Pericardium fibroblast (primary cell): Measurements from ENCODE around the gene RAPGEFL1. TPM values are rescaled to one million over a fixed set of nuclear protein-coding genes. Genes with fewer than 3 reads are reported as not detected.

Source experiments
- total RNA-seq: library from RNA; depleted of rRNA; stranded (reverse); fragments of >200 nt; gene quantifications from 2 replicates; pipeline ENCODE4 v1.2.3, GENCODE V29; 2015

RAPGEFL1 gene, protein sequence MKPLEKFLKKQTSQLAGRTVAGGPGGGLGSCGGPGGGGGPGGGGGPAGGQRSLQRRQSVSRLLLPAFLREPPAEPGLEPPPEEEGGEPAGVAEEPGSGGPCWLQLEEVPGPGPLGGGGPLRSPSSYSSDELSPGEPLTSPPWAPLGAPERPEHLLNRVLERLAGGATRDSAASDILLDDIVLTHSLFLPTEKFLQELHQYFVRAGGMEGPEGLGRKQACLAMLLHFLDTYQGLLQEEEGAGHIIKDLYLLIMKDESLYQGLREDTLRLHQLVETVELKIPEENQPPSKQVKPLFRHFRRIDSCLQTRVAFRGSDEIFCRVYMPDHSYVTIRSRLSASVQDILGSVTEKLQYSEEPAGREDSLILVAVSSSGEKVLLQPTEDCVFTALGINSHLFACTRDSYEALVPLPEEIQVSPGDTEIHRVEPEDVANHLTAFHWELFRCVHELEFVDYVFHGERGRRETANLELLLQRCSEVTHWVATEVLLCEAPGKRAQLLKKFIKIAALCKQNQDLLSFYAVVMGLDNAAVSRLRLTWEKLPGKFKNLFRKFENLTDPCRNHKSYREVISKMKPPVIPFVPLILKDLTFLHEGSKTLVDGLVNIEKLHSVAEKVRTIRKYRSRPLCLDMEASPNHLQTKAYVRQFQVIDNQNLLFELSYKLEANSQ
- 1.4 and 2.0 TPM in 2 replicates for total RNA-seq

DNA sequence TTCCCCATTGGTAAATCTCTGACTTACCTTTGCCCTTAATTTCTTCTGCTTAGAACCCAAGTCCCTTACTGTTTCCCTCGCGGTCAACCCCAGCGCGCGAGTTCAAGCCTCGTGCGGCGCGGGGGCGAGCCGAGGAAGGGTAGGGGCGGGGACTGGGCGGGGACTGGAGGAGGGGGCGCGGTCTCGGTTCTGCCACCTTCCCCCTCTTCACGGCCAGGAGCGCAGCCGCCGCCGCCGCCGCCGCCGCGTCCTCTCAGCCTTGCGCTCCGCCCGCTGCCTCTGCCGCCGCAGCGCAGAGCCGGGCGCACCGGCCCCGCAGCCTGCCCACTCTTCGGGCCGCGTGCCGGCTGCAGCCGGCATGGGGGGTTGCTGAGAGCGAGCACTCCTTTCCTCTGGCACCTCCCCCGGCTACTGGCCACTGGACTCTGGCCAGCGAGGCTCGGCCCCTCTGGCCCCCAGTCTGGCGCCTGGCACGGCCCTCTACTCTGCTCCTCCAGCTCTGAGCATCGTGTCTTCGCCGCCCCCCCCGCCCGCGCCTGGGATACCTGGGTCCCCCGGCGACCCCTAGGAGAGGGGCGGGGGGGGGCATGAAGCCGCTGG is at the start of gene RAPGEFL1:
RAPGEFL1 (plus strand) TSS at position 196 of the 600 bp plus-strand sequence; CDS start at position 588, 392 bp downstream.

DNA sequence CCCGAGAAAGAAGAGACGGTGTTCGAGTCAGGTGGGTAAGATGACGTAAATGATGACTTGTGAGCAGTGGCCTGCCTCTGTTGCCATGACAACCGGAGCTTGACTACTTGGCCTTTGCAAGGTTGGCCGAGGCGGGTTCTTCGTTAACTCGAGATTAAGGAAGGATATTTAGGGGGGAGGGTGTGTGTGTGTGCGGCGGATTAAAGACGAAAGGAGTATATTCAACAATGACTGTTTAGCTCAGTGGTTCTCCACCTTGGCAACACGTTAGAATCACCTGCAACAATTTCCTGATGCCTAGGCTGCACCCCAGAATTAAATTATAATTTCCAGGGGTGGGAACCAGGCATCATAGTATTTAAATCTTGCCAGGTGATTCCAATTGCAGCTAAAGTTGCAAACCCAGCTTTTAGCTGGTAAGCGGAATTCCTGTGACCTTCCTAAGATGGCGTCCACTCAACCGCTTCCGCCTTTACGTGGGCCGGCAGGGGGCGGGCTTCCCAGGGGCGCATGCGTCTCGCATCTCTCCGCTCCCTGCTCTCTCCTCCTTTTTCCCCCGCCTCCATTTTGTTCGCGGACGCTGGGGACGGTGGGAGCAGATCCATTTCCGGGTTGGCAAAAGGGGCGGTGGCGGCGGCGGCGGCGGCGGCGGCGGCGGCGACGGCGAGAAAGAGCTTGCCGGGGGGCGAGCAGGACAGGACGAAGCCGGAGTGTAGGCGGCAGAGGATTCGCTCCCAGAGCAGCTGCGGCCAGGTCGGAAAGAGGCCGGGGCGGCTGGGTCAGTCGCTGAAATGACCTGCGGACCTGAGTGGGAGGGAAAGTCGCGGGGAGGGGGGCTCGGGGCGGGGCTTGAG is 41.7 kb downstream of the RAPGEFL1 start, which contains the start of gene WIPF2:
WIPF2 (plus strand) TSS at position 565 of the 854 bp plus-strand sequence. CDS start 37,156 bp downstream, outside the sequence.

Other genes starting within 250 kb of the RAPGEFL1 start
- gene ORMDL3, start 249.9 kb upstream of the RAPGEFL1 start, total RNA-seq = 30.6 and 51.8 TPM in 2 replicates
- gene LRRC3C, start 249.7 kb upstream of the RAPGEFL1 start, total RNA-seq = not detected in 2 replicates
- not detected in 2 replicates for gene GSDMA, start 214.5 kb upstream of the RAPGEFL1 start, total RNA-seq
- gene PSMD3, start 196.7 kb upstream of the RAPGEFL1 start, total RNA-seq = 84.8 and 84.9 TPM in 2 replicates
- not detected in 2 replicates for gene CSF3, start 162.0 kb upstream of the RAPGEFL1 start, total RNA-seq
- gene MED24, start 123.1 kb upstream of the RAPGEFL1 start, total RNA-seq = 48.8 and 51.1 TPM in 2 replicates
- 28.5 and 30.5 TPM in 2 replicates for gene THRA, start 114.5 kb upstream of the RAPGEFL1 start, total RNA-seq
- gene NR1D1, start 76.9 kb upstream of the RAPGEFL1 start, total RNA-seq = 0.94 and 1.2 TPM in 2 replicates
- gene MSL1, start 55.5 kb upstream of the RAPGEFL1 start, total RNA-seq = 48.8 and 51.6 TPM in 2 replicates
- 22.2 and 33.8 TPM in 2 replicates for gene CASC3, start 36.9 kb upstream of the RAPGEFL1 start, total RNA-seq
- 5.4 and 7.0 TPM in 2 replicates for gene WIPF2, start 41.8 kb downstream of the RAPGEFL1 start, total RNA-seq
- 0.93 and 1.3 TPM in 2 replicates for gene CDC6, start 110.4 kb downstream of the RAPGEFL1 start, total RNA-seq
- 52.8 and 61.3 TPM in 2 replicates for gene RARA, start 131.7 kb downstream of the RAPGEFL1 start, total RNA-seq
- 1.4 and 6.9 TPM in 2 replicates for gene GJD3, start 187.3 kb downstream of the RAPGEFL1 start, total RNA-seq
- gene TOP2A, start 240.4 kb downstream of the RAPGEFL1 start, total RNA-seq = 3.1 and 6.3 TPM in 2 replicates